ENCODE results near the gene VGF.

Gene VGF

DNA sequence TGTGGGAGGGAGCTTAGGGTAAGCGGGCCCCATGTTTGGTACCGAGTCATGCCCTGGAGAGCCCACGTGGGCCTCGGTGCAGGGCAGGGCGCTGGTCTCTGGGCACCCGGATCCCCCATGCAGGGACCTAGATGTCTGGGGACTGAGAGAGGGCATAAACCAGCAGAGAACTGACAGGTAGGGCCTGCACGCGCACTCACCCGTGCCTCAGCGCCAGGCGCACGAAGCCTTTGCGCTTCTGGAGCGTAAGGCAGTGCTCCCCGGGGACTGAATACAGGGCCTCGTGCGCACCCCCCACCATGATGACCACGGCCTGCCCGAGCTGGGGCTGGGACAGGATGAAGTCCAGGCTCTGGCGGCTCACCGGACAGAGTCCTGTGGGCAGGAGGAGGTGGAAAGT, 32.6 kb upstream of the VGF start:
- H3K18ac ChIP-seq (ENCODE audit: low read length): no peak overlapping the region
- no peaks in the 10 kb centered on the region for H3K27me3 ChIP-seq (ENCODE audit: insufficient read depth, low read length, poor library complexity)
- H3K27ac ChIP-seq (ENCODE audit: low read depth, low read length): no peak overlapping the region
- H4K5ac ChIP-seq (ENCODE audit: low read length): no peak overlapping the region
- H2BK5ac ChIP-seq (ENCODE audit: low read length): no peak overlapping the region
- no peak overlapping the region for H3K4me3 ChIP-seq (ENCODE audit: low read length)
- no peaks in the 10 kb centered on the region for H3K79me1 ChIP-seq (ENCODE audit: low read length)
- no peaks in the 10 kb centered on the region for H3K79me2 ChIP-seq (ENCODE audit: control insufficient read depth, insufficient read depth, low read length)
- H2AK5ac ChIP-seq (ENCODE audit: low read length): no peak overlapping the region
- H2BK120ac ChIP-seq (ENCODE audit: low read depth, low read length): no peak overlapping the region
- no peak overlapping the region for H3K9ac ChIP-seq (ENCODE audit: low read length)
- H3K23ac ChIP-seq (ENCODE audit: low read length): no peak overlapping the region
- H2BK15ac ChIP-seq (replicated peaks; ENCODE audit: low read depth): no peak overlapping the region
- H3K56ac ChIP-seq (ENCODE audit: low read length): no peak overlapping the region
- no peak overlapping the region for H3K4ac ChIP-seq (ENCODE audit: low read depth, low read length)
- H3K36me3 ChIP-seq (ENCODE audit: control insufficient read depth, insufficient read depth, low read length): no peaks in the 10 kb centered on the region
- no peak overlapping the region for H4K8ac ChIP-seq (ENCODE audit: low read depth, low read length)
- no peaks in the 10 kb centered on the region for H3K4me1 ChIP-seq (ENCODE audit: control insufficient read depth, low read depth, low read length)
- no peak overlapping the region for H3K4me2 ChIP-seq (ENCODE audit: low read length)
- no peak for DNase-seq
- WGBS (ENCODE audit: extremely low coverage, insufficient coverage, low lambda C conversion rate): no CpG with 5 or more reads among the region's 21 CpGs

GRCh38 chr7:101195884-101196283, 30.5 kb upstream of the VGF start:
- Histone ChIP-seq H3K4me1 (ENCODE audit: control insufficient read depth, low read depth, low read length) (no peaks in the 10 kb centered on the region), H4K5ac (ENCODE audit: low read length) (no peak overlapping the region), H2BK15ac (replicated peaks; ENCODE audit: low read depth) (no peak overlapping the region), H3K23ac (ENCODE audit: low read length) (no peak overlapping the region), H3K27me3 (ENCODE audit: insufficient read depth, low read length, poor library complexity) (no peaks in the 10 kb centered on the region), H3K27ac (ENCODE audit: low read depth, low read length) (no peak overlapping the region), H3K4me2 (ENCODE audit: low read length) (no peak overlapping the region), H3K79me2 (ENCODE audit: control insufficient read depth, insufficient read depth, low read length) (no peaks in the 10 kb centered on the region), H2AK5ac (ENCODE audit: low read length) (no peak overlapping the region), H3K9ac (ENCODE audit: low read length) (no peak overlapping the region), H3K18ac (ENCODE audit: low read length) (no peak overlapping the region), H3K36me3 (ENCODE audit: control insufficient read depth, insufficient read depth, low read length) (no peaks in the 10 kb centered on the region), H2BK5ac (ENCODE audit: low read length) (no peak overlapping the region), H3K4ac (ENCODE audit: low read depth, low read length) (no peak overlapping the region), H2BK120ac (ENCODE audit: low read depth, low read length) (no peak overlapping the region), H4K8ac (ENCODE audit: low read depth, low read length) (no peak overlapping the region), H3K79me1 (ENCODE audit: low read length) (no peaks in the 10 kb centered on the region), H3K56ac (ENCODE audit: low read length) (no peak overlapping the region), H3K4me3 (ENCODE audit: low read length) (no peak overlapping the region)
- no peak for DNase-seq
- no CpG with 5 or more reads among the region's 17 CpGs for WGBS (ENCODE audit: extremely low coverage, insufficient coverage, low lambda C conversion rate)

GRCh38 chr7:101189109-101189508, 23.7 kb upstream of the VGF start:
- no peak for DNase-seq
- H3K36me3 ChIP-seq (ENCODE audit: control insufficient read depth, insufficient read depth, low read length): no peaks in the 10 kb centered on the region
- no peaks in the 10 kb centered on the region for H3K4me1 ChIP-seq (ENCODE audit: control insufficient read depth, low read depth, low read length)
- no peak overlapping the region for H3K23ac ChIP-seq (ENCODE audit: low read length)
- H3K79me2 ChIP-seq (ENCODE audit: control insufficient read depth, insufficient read depth, low read length): no peaks in the 10 kb centered on the region
- H3K27ac ChIP-seq (ENCODE audit: low read depth, low read length): no peak overlapping the region
- no peak overlapping the region for H3K18ac ChIP-seq (ENCODE audit: low read length)
- no peak overlapping the region for H4K8ac ChIP-seq (ENCODE audit: low read depth, low read length)
- H3K56ac ChIP-seq (ENCODE audit: low read length): no peak overlapping the region
- no peaks in the 10 kb centered on the region for H3K27me3 ChIP-seq (ENCODE audit: insufficient read depth, low read length, poor library complexity)
- no peak overlapping the region for H2AK5ac ChIP-seq (ENCODE audit: low read length)
- H3K9ac ChIP-seq (ENCODE audit: low read length): no peak overlapping the region
- H2BK5ac ChIP-seq (ENCODE audit: low read length): no peak overlapping the region
- H2BK120ac ChIP-seq (ENCODE audit: low read depth, low read length): no peak overlapping the region
- WGBS (ENCODE audit: extremely low coverage, insufficient coverage, low lambda C conversion rate): no CpG with 5 or more reads among the region's 8 CpGs
- no peaks in the 10 kb centered on the region for H3K79me1 ChIP-seq (ENCODE audit: low read length)
- H3K4me3 ChIP-seq (ENCODE audit: low read length): no peak overlapping the region
- no peak overlapping the region for H4K5ac ChIP-seq (ENCODE audit: low read length)
- no peak overlapping the region for H2BK15ac ChIP-seq (replicated peaks; ENCODE audit: low read depth)
- H3K4ac ChIP-seq (ENCODE audit: low read depth, low read length): no peak overlapping the region
- no peak overlapping the region for H3K4me2 ChIP-seq (ENCODE audit: low read length)

- no peak for DNase-seq
- H2BK120ac ChIP-seq (ENCODE audit: low read depth, low read length): no peak overlapping the region
- no peak overlapping the region for H2AK5ac ChIP-seq (ENCODE audit: low read length)
- H4K5ac ChIP-seq (ENCODE audit: low read length): no peak overlapping the region
- no peak overlapping the region for H3K23ac ChIP-seq (ENCODE audit: low read length)
- H3K9ac ChIP-seq (ENCODE audit: low read length): no peak overlapping the region
- H3K36me3 ChIP-seq (ENCODE audit: control insufficient read depth, insufficient read depth, low read length): no peaks in the 10 kb centered on the region
- WGBS (ENCODE audit: extremely low coverage, insufficient coverage, low lambda C conversion rate): no CpG with 5 or more reads among the region's 4 CpGs
- no peak overlapping the region for H3K18ac ChIP-seq (ENCODE audit: low read length)
- peaks cover 2% of the 10 kb centered on the region for H3K4me1 ChIP-seq (ENCODE audit: control insufficient read depth, low read depth, low read length)
- H4K8ac ChIP-seq (ENCODE audit: low read depth, low read length): no peak overlapping the region
- H3K79me1 ChIP-seq (ENCODE audit: low read length): no peaks in the 10 kb centered on the region
- H3K27ac ChIP-seq (ENCODE audit: low read depth, low read length): no peak overlapping the region
- no peaks in the 10 kb centered on the region for H3K79me2 ChIP-seq (ENCODE audit: control insufficient read depth, insufficient read depth, low read length)
- H2BK15ac ChIP-seq (replicated peaks; ENCODE audit: low read depth): no peak overlapping the region
- H3K4me3 ChIP-seq (ENCODE audit: low read length): no peak overlapping the region
- H3K56ac ChIP-seq (ENCODE audit: low read length): no peak overlapping the region
- no peaks in the 10 kb centered on the region for H3K27me3 ChIP-seq (ENCODE audit: insufficient read depth, low read length, poor library complexity)
- H3K4me2 ChIP-seq (ENCODE audit: low read length): no peak overlapping the region
- no peak overlapping the region for H3K4ac ChIP-seq (ENCODE audit: low read depth, low read length)
- H2BK5ac ChIP-seq (ENCODE audit: low read length): no peak overlapping the region
These were observed 21.6 kb upstream of the VGF start for GRCh38 chr7:101186844-101187428.

- WGBS (ENCODE audit: extremely low coverage, insufficient coverage, low lambda C conversion rate): no CpG with 5 or more reads among the region's 6 CpGs
- no peak overlapping the region for H3K23ac ChIP-seq (ENCODE audit: low read length)
- H2AK5ac ChIP-seq (ENCODE audit: low read length): no peak overlapping the region
These were observed 20.8 kb upstream of the VGF start for GRCh38 chr7:101186194-101186593.

GRCh38 chr7:101185258-101185839, 20.0 kb upstream of the VGF start:
- WGBS (ENCODE audit: extremely low coverage, insufficient coverage, low lambda C conversion rate): no CpG with 5 or more reads among the region's 5 CpGs
- Histone ChIP-seq H3K23ac (ENCODE audit: low read length) (no peak overlapping the region), H2BK15ac (replicated peaks; ENCODE audit: low read depth) (no peak overlapping the region), H3K56ac (ENCODE audit: low read length) (no peak overlapping the region), H3K79me1 (ENCODE audit: low read length) (no peaks in the 10 kb centered on the region), H3K27me3 (ENCODE audit: insufficient read depth, low read length, poor library complexity) (peaks cover 5% of the 10 kb centered on the region), H3K4me1 (ENCODE audit: control insufficient read depth, low read depth, low read length) (peaks cover 2% of the 10 kb centered on the region), H3K36me3 (ENCODE audit: control insufficient read depth, insufficient read depth, low read length) (no peaks in the 10 kb centered on the region), H3K9ac (ENCODE audit: low read length) (no peak overlapping the region), H3K18ac (ENCODE audit: low read length) (no peak overlapping the region), H4K5ac (ENCODE audit: low read length) (no peak overlapping the region), H4K8ac (ENCODE audit: low read depth, low read length) (no peak overlapping the region), H2AK5ac (ENCODE audit: low read length) (no peak overlapping the region), H3K79me2 (ENCODE audit: control insufficient read depth, insufficient read depth, low read length) (no peaks in the 10 kb centered on the region), H3K4me2 (ENCODE audit: low read length) (no peak overlapping the region), H3K4me3 (ENCODE audit: low read length) (no peak overlapping the region), H3K27ac (ENCODE audit: low read depth, low read length) (no peak overlapping the region), H3K4ac (ENCODE audit: low read depth, low read length) (no peak overlapping the region), H2BK5ac (ENCODE audit: low read length) (no peak overlapping the region), H2BK120ac (ENCODE audit: low read depth, low read length) (no peak overlapping the region)
- no peak for DNase-seq

More at GRCh38 chr7:101186194-101186593, 20.8 kb upstream of the VGF start:
- H3K18ac ChIP-seq (ENCODE audit: low read length): no peak overlapping the region
- no peaks in the 10 kb centered on the region for H3K27me3 ChIP-seq (ENCODE audit: insufficient read depth, low read length, poor library complexity)
- no peak overlapping the region for H3K4me2 ChIP-seq (ENCODE audit: low read length)
- no peak overlapping the region for H3K9ac ChIP-seq (ENCODE audit: low read length)
- no peaks in the 10 kb centered on the region for H3K79me2 ChIP-seq (ENCODE audit: control insufficient read depth, insufficient read depth, low read length)
- DNase-seq: no peak
- no peak overlapping the region for H4K5ac ChIP-seq (ENCODE audit: low read length)
- no peak overlapping the region for H4K8ac ChIP-seq (ENCODE audit: low read depth, low read length)
- H3K4me3 ChIP-seq (ENCODE audit: low read length): no peak overlapping the region
- H3K56ac ChIP-seq (ENCODE audit: low read length): no peak overlapping the region
- H2BK5ac ChIP-seq (ENCODE audit: low read length): no peak overlapping the region
- no peaks in the 10 kb centered on the region for H3K79me1 ChIP-seq (ENCODE audit: low read length)
- no peak overlapping the region for H3K27ac ChIP-seq (ENCODE audit: low read depth, low read length)
- no peak overlapping the region for H2BK15ac ChIP-seq (replicated peaks; ENCODE audit: low read depth)
- H3K4ac ChIP-seq (ENCODE audit: low read depth, low read length): no peak overlapping the region
- no peak overlapping the region for H2BK120ac ChIP-seq (ENCODE audit: low read depth, low read length)
- H3K4me1 ChIP-seq (ENCODE audit: control insufficient read depth, low read depth, low read length): peaks cover 2% of the 10 kb centered on the region
- no peaks in the 10 kb centered on the region for H3K36me3 ChIP-seq (ENCODE audit: control insufficient read depth, insufficient read depth, low read length)

All from mesendoderm (in vitro differentiated cells).